Omental fat pad (tissue), 4 donors: ENCODE data around the gene INPP4A. TPM values are rescaled to one million over a fixed set of nuclear protein-coding genes. Genes with fewer than 3 reads are reported as not detected.

Source experiments
- ATAC-seq: fragments of 150-250 bp; one replicate; pipeline ENCODE4 v1.9.1; 2016; ENCODE audit warnings: mild to moderate bottlenecking, moderate library complexity; ENCODE audit not compliant: low FRiP score
- DNase-seq: peaks from one replicate; pipeline ENCODE4 v3.0.0-alpha.2; 2019; ENCODE audit warnings: low spot score
- total RNA-seq, 4 donors: library from RNA; depleted of rRNA; stranded (reverse); fragments of >200 nt; gene quantifications; one replicate each; pipeline ENCODE4 v1.1.0, GENCODE V29; 2016
- TF ChIP-seq, protein P1 (sequence below), 3 donors: fragments of 450-650 bp; IDR thresholded peaks; one replicate each; pipeline ENCODE4 v1.5.1; 2016 to 2017; ENCODE audit warnings: antibody characterized with exemption in 3 of 3, mild to moderate bottlenecking in 3 of 3, moderate library complexity in 2 of 3

Gene INPP4A
- total RNA-seq, 4 donors from 2014 or later, result 19.6 to 32.2 (median 28.0) TPM

- TF ChIP-seq, protein P1, sequence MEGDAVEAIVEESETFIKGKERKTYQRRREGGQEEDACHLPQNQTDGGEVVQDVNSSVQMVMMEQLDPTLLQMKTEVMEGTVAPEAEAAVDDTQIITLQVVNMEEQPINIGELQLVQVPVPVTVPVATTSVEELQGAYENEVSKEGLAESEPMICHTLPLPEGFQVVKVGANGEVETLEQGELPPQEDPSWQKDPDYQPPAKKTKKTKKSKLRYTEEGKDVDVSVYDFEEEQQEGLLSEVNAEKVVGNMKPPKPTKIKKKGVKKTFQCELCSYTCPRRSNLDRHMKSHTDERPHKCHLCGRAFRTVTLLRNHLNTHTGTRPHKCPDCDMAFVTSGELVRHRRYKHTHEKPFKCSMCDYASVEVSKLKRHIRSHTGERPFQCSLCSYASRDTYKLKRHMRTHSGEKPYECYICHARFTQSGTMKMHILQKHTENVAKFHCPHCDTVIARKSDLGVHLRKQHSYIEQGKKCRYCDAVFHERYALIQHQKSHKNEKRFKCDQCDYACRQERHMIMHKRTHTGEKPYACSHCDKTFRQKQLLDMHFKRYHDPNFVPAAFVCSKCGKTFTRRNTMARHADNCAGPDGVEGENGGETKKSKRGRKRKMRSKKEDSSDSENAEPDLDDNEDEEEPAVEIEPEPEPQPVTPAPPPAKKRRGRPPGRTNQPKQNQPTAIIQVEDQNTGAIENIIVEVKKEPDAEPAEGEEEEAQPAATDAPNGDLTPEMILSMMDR (IDR thresholded peaks at IDR 0.05), result no peak
- no peak for DNase-seq
- peak; percentile 15 for ATAC-seq
Observed at GRCh38 chr2:98454500-98455235, 10.0 kb downstream of the INPP4A start.

DNA sequence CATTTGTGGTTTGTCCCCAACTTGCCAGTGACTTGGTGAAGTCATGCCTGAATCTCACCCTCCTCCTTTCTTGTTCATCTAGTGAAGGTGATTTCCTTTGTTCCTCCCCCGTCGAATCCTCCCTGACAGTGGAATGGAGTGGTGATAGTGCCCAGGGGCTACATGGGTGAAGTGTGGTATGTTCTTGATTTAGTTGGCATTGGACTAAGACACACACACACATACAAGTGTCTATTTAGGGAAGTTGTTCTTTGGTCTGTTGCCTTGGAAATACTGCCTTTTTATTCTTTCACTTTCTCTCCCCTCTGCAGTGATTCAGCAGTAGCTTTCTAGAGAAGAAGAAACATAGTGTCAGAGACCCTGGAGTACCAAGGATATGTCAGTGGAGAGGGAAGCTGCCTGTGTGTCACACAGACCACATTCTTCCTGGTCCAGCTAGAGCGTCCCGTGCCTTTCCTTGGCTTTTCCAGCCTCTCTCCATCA is 10.9 kb downstream of the INPP4A start:
- ATAC-seq (no peak), DNase-seq (no peak)
- TF ChIP-seq, protein P1 (IDR thresholded peaks at IDR 0.05), result no peak

DNA sequence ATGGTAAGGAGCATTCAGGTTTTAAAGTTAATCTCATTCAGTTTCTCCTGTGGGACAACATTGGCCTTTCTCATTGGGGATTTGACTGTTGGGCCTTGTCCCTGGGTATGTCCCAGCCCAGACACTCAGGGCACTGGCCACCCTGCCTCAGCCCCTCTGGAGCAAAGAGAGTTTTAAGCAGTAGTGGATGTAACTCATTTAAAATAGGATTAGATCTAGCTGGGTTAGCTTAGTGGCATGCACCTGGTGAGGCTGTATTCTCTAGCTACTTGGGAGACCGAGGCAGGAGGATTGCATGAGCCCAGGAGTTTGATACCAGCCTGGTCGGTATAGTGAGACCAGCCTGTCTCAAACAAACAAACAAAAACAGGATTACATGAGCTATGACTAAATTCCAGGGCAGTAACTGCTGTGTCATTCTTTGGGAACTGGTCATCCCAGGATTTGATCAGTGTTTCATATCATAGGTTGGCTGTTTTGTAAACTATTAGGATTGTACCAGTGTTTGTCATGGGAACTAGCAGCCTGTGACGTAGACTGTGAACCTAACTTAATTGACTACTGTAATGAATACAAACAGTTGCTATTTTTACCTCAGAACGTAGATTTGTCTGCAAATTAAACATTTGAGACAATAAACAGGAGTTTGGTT is 12.5 kb downstream of the INPP4A start:
- DNase-seq, result no peak
- ATAC-seq, result no peak
- TF ChIP-seq, protein P1 (IDR thresholded peaks at IDR 0.05), result no peak

- no peak for ATAC-seq
- no peak for DNase-seq
- TF ChIP-seq, protein P1 (IDR thresholded peaks at IDR 0.05), result no peak
Observed at GRCh38 chr2:98458207-98458606, 13.5 kb downstream of the INPP4A start.

- DNase-seq (no peak), ATAC-seq (no peak)
- TF ChIP-seq, protein P1 (IDR thresholded peaks at IDR 0.05), result no peak
Observed at GRCh38 chr2:98458667-98459380, 14.2 kb downstream of the INPP4A start.

GRCh38 chr2:98459496-98460175 is 15.0 kb downstream of the INPP4A start:
- TF ChIP-seq, protein P1 (IDR thresholded peaks at IDR 0.05), result no peak
- ATAC-seq (no peak), DNase-seq (no peak)
